SW480 (cell line): Measurements from ENCODE around the gene TECPR1.

ENCODE experiments used
- DNase-seq: peaks from one replicate; pipeline ENCODE4 v3.0.0-alpha.2; 2016; ENCODE audit warnings: low spot score

Gene TECPR1

GRCh38 chr7:98249106-98249505 lies 2.9 kb downstream of the TECPR1 start:
- DNase-seq = no peak

GRCh38 chr7:98248156-98248555 lies 3.9 kb downstream of the TECPR1 start:
- no peak for DNase-seq

GRCh38 chr7:98244871-98245270 lies 7.2 kb downstream of the TECPR1 start:
- DNase-seq = no peak

- no peak for DNase-seq
Measured at GRCh38 chr7:98242934-98243333, 9.1 kb downstream of the TECPR1 start.

- DNase-seq = no peak
Measured at GRCh38 chr7:98242342-98242741, 9.7 kb downstream of the TECPR1 start.

- no peak for DNase-seq
Measured at GRCh38 chr7:98241674-98242241, 10.3 kb downstream of the TECPR1 start.

GRCh38 chr7:98240961-98241673 lies 10.9 kb downstream of the TECPR1 start:
- DNase-seq = peak; percentile 49

- no peak for DNase-seq
Measured at GRCh38 chr7:98238976-98239375, 13.1 kb downstream of the TECPR1 start.

GRCh38 chr7:98238076-98238475 lies 14.0 kb downstream of the TECPR1 start:
- DNase-seq = no peak

GRCh38 chr7:98236355-98237185 lies 15.5 kb downstream of the TECPR1 start:
- DNase-seq = no peak

GRCh38 chr7:98235901-98236300 lies 16.1 kb downstream of the TECPR1 start:
- no peak for DNase-seq

GRCh38 chr7:98234429-98235147 lies 17.4 kb downstream of the TECPR1 start:
- no peak for DNase-seq

- no peak for DNase-seq
Measured at GRCh38 chr7:98233219-98234070, 18.6 kb downstream of the TECPR1 start.

GRCh38 chr7:98232799-98233198 lies 19.2 kb downstream of the TECPR1 start:
- DNase-seq = no peak

GRCh38 chr7:98232263-98232585 lies 19.8 kb downstream of the TECPR1 start:
- DNase-seq = no peak

GRCh38 chr7:98231493-98232262 lies 20.4 kb downstream of the TECPR1 start:
- DNase-seq = no peak

GRCh38 chr7:98230746-98231471 lies 21.1 kb downstream of the TECPR1 start:
- no peak for DNase-seq

GRCh38 chr7:98229991-98230745 lies 21.9 kb downstream of the TECPR1 start:
- DNase-seq = no peak

- no peak for DNase-seq
Measured at GRCh38 chr7:98229441-98229840, 22.6 kb downstream of the TECPR1 start.
